Esophagus mucosa (tissue), 1 donor: ENCODE data around the gene INHBE. TPM values are rescaled to one million over a fixed set of nuclear protein-coding genes. Genes with fewer than 3 reads are reported as not detected.
"Not testable (repeated sequence)": the region's sequence is repeated elsewhere in the genome, so short reads cannot be mapped to it uniquely, and the experiment has no call there.

Source experiments
- ATAC-seq: fragments of 200-7000 bp; cut with Tn5 transposase; one replicate; pipeline ENCODE4 v1.9.1; 2020
- total RNA-seq: library from RNA; stranded (reverse); gene quantifications from one replicate; pipeline ENCODE4 v1.2.4, GENCODE V29; 2023
- donor health status: DM: yes; HTN: yes; CAD: no.

INHBE gene
- total RNA-seq, 1 donor from 2014 or later, result not detected

GRCh38 chr12:57441393-57441792 lies 13.7 kb upstream of the INHBE start:
- ATAC-seq, result not testable (repeated sequence)

- ATAC-seq, result no peak
Observed at GRCh38 chr12:57441846-57442427, 13.2 kb upstream of the INHBE start.

- ATAC-seq, result not testable (repeated sequence)
Observed at GRCh38 chr12:57444337-57444736, 10.8 kb upstream of the INHBE start.

- ATAC-seq, result no peak
Observed at GRCh38 chr12:57444744-57445143, 10.4 kb upstream of the INHBE start.

GRCh38 chr12:57446292-57446960 lies 8.7 kb upstream of the INHBE start:
- ATAC-seq, result no peak

GRCh38 chr12:57448669-57449068 lies 6.4 kb upstream of the INHBE start:
- ATAC-seq, result no peak

GRCh38 chr12:57449375-57449774 lies 5.7 kb upstream of the INHBE start:
- ATAC-seq, result no peak

- ATAC-seq, result no peak
Observed at GRCh38 chr12:57450057-57450456, 5.0 kb upstream of the INHBE start.

GRCh38 chr12:57451233-57451778 lies 3.8 kb upstream of the INHBE start:
- no peak for ATAC-seq

GRCh38 chr12:57452181-57452936 lies 2.7 kb upstream of the INHBE start:
- ATAC-seq, result no peak

- peak; percentile 73 for ATAC-seq
Observed at GRCh38 chr12:57452937-57453509, 2.1 kb upstream of the INHBE start.

GRCh38 chr12:57454213-57454565 lies 918 bp upstream of the INHBE start:
- ATAC-seq, result no peak

- no peak for ATAC-seq
Observed at GRCh38 chr12:57455374-57456144, 452 bp downstream of the INHBE start.

- no peak for ATAC-seq
Observed at GRCh38 chr12:57456145-57456700, 1.1 kb downstream of the INHBE start.

GRCh38 chr12:57456737-57457490 lies 1.8 kb downstream of the INHBE start:
- ATAC-seq, result no peak

GRCh38 chr12:57458665-57459054 lies 3.6 kb downstream of the INHBE start:
- ATAC-seq, result no peak

GRCh38 chr12:57459055-57459749 lies 4.1 kb downstream of the INHBE start:
- ATAC-seq, result peak; percentile 77

- no peak for ATAC-seq
Observed at GRCh38 chr12:57459750-57460467, 4.8 kb downstream of the INHBE start, which contains the start of gene GLI1. Gene GLI1 (plus strand): TSS chr12:57459785. CDS start chr12:57463692, 3,907 bp downstream.

- ATAC-seq, result no peak
Observed at GRCh38 chr12:57460468-57460784, 5.3 kb downstream of the INHBE start.

- no peak for ATAC-seq
Observed at GRCh38 chr12:57460841-57461275, 5.8 kb downstream of the INHBE start.
